KOPT-K1 (cell line): ENCODE data around the gene NTRK2.

Experiments
- H3K27ac ChIP-seq: fragments of 200-600 bp; sonication (generic); 2 replicates; pipeline ENCODE4 v1.5.1; 2016; ENCODE audit warnings: antibody characterized with exemption, mild to moderate bottlenecking, low read depth, low read length; ENCODE audit not compliant: poor library complexity, severe bottlenecking
- H3K36me3 ChIP-seq: fragments of 200-600 bp; sonication (generic); 2 replicates; pipeline ENCODE4 v1.5.1; 2017; ENCODE audit warnings: antibody characterized with exemption, mild to moderate bottlenecking, low read length, moderate library complexity; ENCODE audit not compliant: insufficient read depth
- H3K9me3 ChIP-seq: fragments of 200-600 bp; sonication (generic); 2 replicates; pipeline ENCODE4 v1.5.1; 2017; ENCODE audit warnings: antibody characterized with exemption, low read length, mild to moderate bottlenecking; ENCODE audit not compliant: insufficient read depth, poor library complexity, severe bottlenecking

Gene NTRK2

DNA sequence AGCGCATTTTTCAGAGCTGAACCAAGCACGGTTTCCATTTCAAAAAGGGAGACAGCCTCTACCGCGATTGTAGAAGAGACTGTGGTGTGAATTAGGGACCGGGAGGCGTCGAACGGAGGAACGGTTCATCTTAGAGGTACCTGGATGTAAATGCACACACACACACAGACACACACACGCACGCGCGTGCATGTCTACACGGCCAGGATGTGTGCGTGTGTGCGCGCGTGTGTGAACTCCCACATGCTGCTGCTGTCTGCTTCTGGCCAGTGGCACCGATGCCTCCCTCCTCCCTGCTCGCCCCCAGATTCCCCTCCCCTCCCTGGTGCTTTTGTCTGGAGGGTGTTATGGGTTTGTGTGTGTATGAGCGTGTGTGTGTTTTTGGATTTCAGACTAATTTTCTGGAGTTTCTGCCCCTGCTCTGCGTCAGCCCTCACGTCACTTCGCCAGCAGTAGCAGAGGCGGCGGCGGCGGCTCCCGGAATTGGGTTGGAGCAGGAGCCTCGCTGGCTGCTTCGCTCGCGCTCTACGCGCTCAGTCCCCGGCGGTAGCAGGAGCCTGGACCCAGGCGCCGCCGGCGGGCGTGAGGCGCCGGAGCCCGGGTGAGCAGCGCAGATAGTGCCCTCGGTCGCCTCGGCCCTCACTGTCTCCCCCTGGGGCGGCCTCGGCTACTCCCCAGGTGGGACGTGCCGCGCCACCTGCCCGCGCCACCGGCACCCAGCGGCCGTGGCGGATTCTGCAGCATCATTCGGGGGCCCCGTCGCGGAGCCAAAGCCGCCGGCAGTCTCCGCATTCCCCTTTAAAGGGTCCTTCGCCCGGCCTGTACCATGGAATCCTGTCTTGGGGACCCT, at the start of gene NTRK2:
Gene NTRK2 (plus strand): TSS at position 442 of the 850 bp plus-strand sequence. CDS start 1,020 bp downstream, outside the sequence.
- H3K9me3 ChIP-seq, result no peaks in the 10 kb centered on the region
- H3K36me3 ChIP-seq, result no peaks in the 10 kb centered on the region
- H3K27ac ChIP-seq, result no peak within 1 kb of the TSS

DNA sequence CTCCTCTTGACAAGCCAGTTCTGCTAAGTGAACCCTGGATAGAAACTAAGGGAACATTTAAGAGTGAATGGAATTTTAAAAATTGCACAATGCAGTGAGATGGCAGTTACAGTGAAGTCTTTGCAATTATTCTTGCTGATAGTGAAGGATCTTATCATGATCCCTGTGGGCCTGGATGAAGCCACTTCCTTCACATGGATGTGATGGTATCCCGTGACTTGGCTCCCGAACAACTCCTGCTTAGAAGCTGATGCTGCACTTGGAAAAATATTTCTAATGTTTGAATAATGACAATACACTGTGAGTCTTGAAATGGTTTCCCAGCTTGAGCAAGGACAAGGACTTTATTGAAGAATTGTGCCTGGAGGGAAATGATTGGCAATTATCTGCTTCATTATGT, 49.2 kb upstream of the NTRK2 start:
- Histone ChIP-seq H3K27ac (no peak overlapping the region), H3K9me3 (no peaks in the 10 kb centered on the region), H3K36me3 (no peaks in the 10 kb centered on the region)

DNA sequence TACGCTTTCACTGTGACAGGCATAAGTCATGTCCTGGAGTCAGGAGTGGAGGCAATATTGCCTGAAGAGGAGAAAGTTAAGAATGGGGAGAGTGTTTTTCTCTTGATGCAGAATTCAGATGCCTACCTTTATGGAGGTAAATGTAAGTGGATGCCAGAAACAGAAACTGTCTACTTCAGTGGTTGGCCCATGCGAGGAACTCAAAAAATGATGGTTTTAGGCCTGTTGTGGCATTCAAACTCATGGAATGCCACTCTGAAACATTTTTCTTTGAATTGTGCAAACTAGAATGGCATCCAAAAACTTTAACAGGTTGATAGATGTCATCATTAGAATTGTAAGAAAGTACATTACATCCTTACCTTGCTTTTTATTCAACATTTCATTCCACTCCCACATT, 47.7 kb upstream of the NTRK2 start:
- H3K27ac ChIP-seq, result no peak overlapping the region
- no peaks in the 10 kb centered on the region for H3K9me3 ChIP-seq
- H3K36me3 ChIP-seq, result no peaks in the 10 kb centered on the region

DNA sequence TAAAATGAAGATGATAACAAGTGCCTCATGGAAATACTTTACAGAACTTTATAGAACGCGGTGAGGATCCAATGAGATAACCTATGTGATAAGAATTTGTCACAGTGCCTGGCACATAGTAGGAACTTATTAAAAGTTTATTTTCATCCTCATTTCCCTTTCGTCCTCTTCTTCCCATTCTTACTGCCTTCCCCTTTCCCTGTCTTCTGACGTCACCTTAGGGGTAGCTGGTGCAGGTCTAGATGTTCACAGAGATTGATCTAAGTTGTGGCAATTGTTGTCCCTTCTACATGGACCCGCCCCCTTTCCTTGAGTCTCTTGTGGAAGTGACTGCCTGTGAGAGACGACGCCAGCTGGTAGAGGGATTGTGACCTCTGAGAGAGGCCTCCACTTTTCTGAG, 46.5 kb upstream of the NTRK2 start:
- Histone ChIP-seq H3K9me3 (no peaks in the 10 kb centered on the region), H3K36me3 (no peaks in the 10 kb centered on the region), H3K27ac (no peak overlapping the region)

DNA sequence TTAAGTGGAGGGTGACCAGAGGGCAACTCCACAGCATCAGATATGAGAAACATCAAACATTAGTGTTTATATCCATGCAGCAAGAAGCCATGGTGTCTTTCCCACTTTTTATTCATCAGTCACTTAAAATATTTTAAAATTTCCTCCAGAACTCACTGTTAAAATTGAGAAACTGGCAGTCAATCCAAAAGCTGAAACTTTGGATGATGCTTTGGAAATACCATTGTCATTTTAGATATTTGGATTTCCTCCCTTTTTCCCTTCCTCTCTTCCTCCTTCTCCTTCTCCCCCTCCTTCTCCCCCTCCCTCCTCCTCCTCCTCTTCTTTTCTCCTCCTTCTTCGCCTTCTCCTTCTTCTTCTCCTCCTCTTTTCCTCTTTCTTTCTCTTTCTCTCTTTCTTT, 33.1 kb upstream of the NTRK2 start:
- Histone ChIP-seq H3K9me3 (no peaks in the 10 kb centered on the region), H3K27ac (no peak overlapping the region), H3K36me3 (no peaks in the 10 kb centered on the region)

DNA sequence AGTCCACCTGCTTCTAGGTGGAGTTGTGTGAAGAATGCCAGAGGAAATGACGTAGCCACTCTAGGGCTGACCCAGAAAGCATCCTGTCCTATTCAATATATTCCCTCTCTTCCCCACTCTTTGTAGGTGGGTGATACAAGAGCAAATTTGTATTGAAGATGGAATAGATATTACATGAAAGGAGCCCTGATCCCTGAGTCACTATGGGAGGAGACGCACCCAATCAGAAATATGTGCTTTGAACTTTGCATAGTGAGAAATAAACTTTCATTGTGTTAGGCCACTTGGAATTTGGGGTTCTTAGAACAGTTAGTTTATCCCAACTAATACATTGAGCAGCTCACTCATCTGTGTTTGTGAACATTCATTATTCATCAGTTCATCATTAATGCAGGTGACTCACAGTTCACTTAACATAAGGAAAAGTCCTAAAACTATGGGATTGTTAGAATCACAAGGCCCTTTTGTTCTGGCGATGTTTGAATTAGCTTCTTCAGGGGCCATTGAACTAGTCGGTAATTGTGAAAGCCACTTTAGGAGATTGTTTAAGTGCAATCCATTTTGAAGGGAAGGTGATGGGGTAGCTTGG, 26.9 kb upstream of the NTRK2 start:
- Histone ChIP-seq H3K36me3 (no peaks in the 10 kb centered on the region), H3K9me3 (no peaks in the 10 kb centered on the region), H3K27ac (no peak overlapping the region)

DNA sequence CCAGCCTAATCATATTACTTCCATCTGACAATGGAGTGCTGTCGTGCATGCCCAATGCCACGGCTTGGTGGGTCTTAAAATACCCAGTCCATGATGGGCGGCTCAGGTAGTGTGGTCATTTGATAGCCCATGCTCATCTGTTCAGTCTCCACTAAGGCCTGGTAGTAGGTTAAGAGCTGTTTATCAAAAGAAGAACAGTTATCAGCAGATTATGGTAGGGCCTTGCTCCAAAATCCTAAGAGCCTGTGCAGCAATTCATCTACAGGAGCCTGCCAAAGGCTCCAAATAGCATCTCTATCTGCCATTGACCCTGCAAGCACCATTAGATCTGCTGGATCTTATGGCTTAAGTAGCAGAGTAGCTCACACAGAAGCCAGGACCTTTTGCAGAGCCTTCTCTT, 21.8 kb upstream of the NTRK2 start:
- no peaks in the 10 kb centered on the region for H3K9me3 ChIP-seq
- no peaks in the 10 kb centered on the region for H3K36me3 ChIP-seq
- no peak overlapping the region for H3K27ac ChIP-seq

DNA sequence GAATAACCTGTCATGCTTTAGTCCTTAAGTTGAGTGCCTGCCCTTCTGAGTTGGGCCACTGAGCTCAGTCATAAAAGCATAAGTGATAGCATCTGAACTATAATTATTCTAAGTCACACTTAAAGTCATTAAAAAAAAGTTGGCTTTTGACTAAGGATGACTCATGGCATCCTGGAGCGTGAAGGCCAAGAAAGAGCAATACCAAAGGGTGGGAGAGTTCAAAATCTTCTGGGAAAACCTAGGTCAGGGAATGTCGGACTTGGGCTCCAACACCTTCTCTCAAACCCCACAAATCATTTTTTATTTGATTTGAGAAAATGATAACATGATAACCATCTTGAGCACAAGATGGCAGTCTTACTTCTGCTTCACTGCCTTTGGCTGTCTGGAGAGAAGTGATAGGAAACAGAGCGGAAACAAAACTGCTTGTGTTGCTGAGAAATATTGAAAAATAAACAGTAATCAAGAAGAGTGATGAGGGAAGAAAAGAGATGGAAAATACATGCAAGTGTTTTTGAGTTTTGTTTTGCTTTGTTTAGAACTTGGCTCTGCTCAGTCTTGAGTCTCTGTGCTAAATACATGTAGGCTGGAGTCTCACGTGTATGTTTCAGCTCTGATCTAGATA, 16.9 kb upstream of the NTRK2 start:
- Histone ChIP-seq H3K9me3 (no peaks in the 10 kb centered on the region), H3K36me3 (no peaks in the 10 kb centered on the region), H3K27ac (no peak overlapping the region)

DNA sequence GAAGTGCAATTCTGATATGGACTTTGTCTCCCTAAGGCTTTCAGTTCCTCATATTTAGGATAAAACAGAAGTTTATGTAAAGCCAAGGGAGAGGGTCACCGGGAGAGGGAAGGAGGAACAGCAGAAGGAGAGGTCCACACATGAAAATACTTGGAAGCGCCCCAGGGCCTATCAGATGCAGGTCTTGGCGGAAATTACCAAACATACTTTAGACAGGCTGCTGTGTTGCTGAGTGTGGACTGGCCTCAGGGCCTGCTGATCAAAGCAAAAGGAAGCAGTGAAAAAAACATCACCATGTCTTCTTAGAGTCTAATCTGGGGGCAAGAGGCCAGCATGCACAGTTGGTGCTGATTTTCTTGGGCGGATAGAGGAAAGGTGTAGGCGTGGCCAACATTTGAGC, 14.1 kb upstream of the NTRK2 start:
- H3K27ac ChIP-seq, result no peak overlapping the region
- no peaks in the 10 kb centered on the region for H3K9me3 ChIP-seq
- H3K36me3 ChIP-seq, result no peaks in the 10 kb centered on the region

DNA sequence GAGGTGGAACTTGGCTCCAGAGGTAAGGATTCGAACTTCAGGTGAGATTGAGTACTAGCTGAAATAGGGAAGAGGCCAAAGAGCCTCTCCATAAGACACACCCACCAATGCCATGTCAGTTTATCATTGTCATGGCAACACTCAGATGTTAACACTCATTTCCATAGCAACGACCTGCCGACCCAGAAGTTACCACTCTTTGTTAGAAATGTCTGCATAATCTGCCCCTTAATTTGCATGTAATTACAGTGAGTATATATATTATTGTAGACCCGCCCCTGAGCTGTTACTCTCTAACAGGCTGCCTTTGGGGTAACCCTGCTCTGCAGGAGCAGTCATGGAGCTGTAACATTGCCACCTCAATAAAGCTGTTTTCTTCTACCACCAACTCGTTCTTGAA, 10.2 kb upstream of the NTRK2 start:
- no peak overlapping the region for H3K27ac ChIP-seq
- H3K36me3 ChIP-seq, result no peaks in the 10 kb centered on the region
- no peaks in the 10 kb centered on the region for H3K9me3 ChIP-seq

DNA sequence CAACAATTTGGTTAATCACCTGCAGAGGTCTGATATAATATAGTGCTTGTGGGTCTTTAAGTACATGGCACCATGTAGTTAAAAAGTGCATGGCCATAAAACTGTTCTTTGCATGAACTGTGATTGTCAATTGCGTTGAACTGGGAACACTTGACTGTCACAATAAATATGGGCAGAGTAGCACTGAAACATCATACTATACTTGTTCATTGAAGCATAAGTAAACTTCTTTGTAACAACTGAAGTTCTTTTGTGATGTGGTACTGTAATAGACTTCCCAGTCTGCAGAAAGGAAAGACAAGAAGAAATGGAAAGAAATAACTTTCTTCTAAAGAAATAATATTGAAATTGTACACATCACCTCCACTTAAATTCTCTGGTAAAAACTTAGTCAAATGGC, 9.8 kb upstream of the NTRK2 start:
- Histone ChIP-seq H3K9me3 (no peaks in the 10 kb centered on the region), H3K27ac (no peak overlapping the region), H3K36me3 (no peaks in the 10 kb centered on the region)

DNA sequence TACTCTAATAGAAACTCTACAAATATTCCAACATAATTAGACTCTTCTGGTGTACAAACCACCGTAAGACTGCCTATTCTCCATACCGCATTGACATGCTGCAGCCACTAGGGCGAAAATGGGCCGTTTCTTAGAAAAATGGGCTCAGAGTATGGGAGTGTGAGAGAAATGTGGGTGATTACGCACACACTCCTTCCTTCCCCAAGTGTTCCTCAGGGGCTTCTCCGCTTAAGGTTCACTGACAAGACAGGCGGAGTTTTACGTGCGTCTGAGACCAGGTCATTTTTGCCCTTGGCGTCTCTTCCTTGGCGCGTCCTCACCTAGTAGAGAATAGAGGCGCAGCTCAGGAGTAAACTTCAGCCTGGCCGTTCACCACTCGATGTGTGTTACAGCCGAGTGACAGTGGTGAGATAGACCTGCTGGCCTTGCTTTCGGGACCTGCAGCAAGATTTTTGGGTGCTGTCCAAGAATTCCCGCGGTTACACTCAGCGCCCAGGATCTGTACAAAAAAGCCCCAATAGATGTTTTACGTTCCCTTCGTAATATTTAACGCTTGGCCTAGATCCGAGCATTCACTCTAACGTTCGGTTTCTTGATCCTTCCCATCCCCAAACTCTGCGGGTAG, 1.8 kb upstream of the NTRK2 start:
- Histone ChIP-seq H3K27ac (no peak overlapping the region), H3K9me3 (no peaks in the 10 kb centered on the region), H3K36me3 (no peaks in the 10 kb centered on the region)

DNA sequence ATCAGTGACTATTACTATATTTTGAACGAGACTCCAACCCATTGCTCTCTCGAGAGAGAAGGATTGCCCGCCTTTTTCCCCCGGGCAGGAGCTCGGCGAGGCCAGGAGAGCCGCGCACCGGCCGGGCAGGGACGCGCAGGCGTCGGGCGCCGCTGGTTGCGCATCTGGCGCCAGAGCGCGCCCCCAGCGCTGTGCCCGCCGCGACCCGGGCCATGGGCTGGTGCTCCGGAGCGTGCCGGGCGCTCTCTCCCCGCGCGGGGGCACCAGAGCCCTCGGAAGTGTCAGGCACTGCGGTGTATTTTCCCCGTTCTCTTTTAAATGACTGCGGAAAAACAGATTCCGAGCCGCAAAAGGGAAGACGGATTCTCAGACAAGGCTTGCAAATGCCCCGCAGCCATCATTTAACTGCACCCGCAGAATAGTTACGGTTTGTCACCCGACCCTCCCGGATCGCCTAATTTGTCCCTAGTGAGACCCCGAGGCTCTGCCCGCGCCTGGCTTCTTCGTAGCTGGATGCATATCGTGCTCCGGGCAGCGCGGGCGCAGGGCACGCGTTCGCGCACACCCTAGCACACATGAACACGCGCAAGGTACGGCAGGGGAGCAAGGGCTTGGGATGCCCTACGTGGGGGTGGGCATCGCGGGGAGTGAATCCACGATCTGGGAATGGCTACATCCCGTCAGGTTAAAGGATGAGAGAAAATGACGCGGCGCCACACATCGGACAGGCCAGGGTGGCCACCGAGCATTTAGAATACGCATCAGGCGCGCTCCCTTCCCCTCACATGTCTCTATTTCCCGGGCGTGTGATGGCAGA, 1.1 kb upstream of the NTRK2 start:
- Histone ChIP-seq H3K9me3 (no peaks in the 10 kb centered on the region), H3K27ac (no peak overlapping the region), H3K36me3 (no peaks in the 10 kb centered on the region)

DNA sequence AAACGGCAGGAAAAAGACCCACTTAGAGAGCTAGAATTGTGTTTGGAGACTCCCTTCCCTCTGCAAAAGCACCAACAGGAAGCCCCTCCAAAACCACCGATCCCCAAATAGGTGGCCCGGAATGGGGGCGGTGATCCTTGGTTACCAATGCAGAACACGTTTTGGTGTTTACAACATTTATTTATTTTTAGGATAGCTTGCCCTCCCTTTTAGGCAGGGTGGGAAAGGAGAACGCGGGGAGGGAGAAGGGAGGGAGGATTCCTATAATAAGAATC, 579 bp upstream of the NTRK2 start:
- H3K27ac ChIP-seq, result no peak overlapping the region
- no peaks in the 10 kb centered on the region for H3K9me3 ChIP-seq
- H3K36me3 ChIP-seq, result no peaks in the 10 kb centered on the region
